GM18951 (cell line): ENCODE results near the gene PKN3.

ENCODE experiments used
- POLR2A ChIP-seq: IDR thresholded peaks from 4 replicates; pipeline ENCODE4 v1.6.1; 2011; ENCODE audit warnings: mild to moderate bottlenecking; ENCODE audit not compliant: insufficient read length, insufficient read depth; ENCODE audit errors: extremely low read depth
- in situ Hi-C: fragments of 300-500 bp; cut with MboI; formaldehyde crosslinking; loops from one replicate; pipeline ENCODE4 v1.12.0; 2022; ENCODE audit warnings: low sequenced_read_pairs, mixed read lengths, inconsistent platforms; ENCODE audit not compliant: unreplicated experiment

Gene PKN3

GRCh38 chr9:128762671-128763449, 60.6 kb downstream of the PKN3 start:
- TF ChIP-seq POLR2A = no peak
- in situ Hi-C loops = no loop called here

GRCh38 chr9:128764361-128764760, 62.1 kb downstream of the PKN3 start:
- TF ChIP-seq POLR2A = no peak
- in situ Hi-C loops = no loop called here

GRCh38 chr9:128765499-128765898, 63.2 kb downstream of the PKN3 start:
- in situ Hi-C loops = no loop called here
- TF ChIP-seq POLR2A = no peak

- no peak for TF ChIP-seq POLR2A
- in situ Hi-C loops = no loop called here
Observed at GRCh38 chr9:128768606-128769005, 66.3 kb downstream of the PKN3 start.
